Activated CD4-positive, alpha-beta T cell treated with anti-CD3 and anti-CD28 coated beads, Interleukin-2, amount 10 ng/mL, durations not matched to agents 7 days and 5 days (primary cell): ENCODE measurements around the gene CACNA1B. TPM values are rescaled to one million over a fixed set of nuclear protein-coding genes. Genes with fewer than 3 reads are reported as not detected.
A peak's percentile ranks its signal among the peaks of the same experiment; 100 is the strongest.

Source experiments
- CTCF ChIA-PET: fragments of 350-600 bp; sonication (Branson Sonifier 250); formaldehyde crosslinking; loops from one replicate; lab custom pipeline; 2021; ENCODE audit warnings: antibody characterized with exemption; lab: Charles Lee
- POLR2A ChIA-PET: fragments of 350-600 bp; sonication (Branson Sonifier 250); formaldehyde crosslinking; loops from one replicate; lab custom pipeline; 2021; ENCODE audit warnings: antibody characterized with exemption; lab: Charles Lee
- DNase-seq: peaks from one replicate; pipeline ENCODE4 v3.0.0-alpha.2; 2020
- H3K27ac Mint-ChIP-seq: one replicate; pipeline ENCODE4 v1.8.0; 2021; ENCODE audit warnings: mild to moderate bottlenecking, moderate library complexity, mixed read lengths
- H3K27me3 Mint-ChIP-seq: one replicate; pipeline ENCODE4 v1.8.0; 2021; ENCODE audit warnings: mixed read lengths
- H3K36me3 Mint-ChIP-seq: one replicate; pipeline ENCODE4 v1.8.0; 2021; ENCODE audit warnings: low read depth, mixed read lengths
- H3K4me1 Mint-ChIP-seq: one replicate; pipeline ENCODE4 v1.8.0; 2021; ENCODE audit warnings: mixed read lengths
- H3K4me3 Mint-ChIP-seq: one replicate; pipeline ENCODE4 v1.8.0; 2021; ENCODE audit warnings: mild to moderate bottlenecking, moderate library complexity, mixed read lengths
- H3K9me3 Mint-ChIP-seq: one replicate; pipeline ENCODE4 v1.8.0; 2021; ENCODE audit warnings: mixed read lengths
- total RNA-seq, 2 experiments: library from RNA; stranded (reverse); gene quantifications; one replicate each; pipeline ENCODE4 v1.2.3, GENCODE V29; 2021

The CACNA1B gene
- total RNA-seq, 2 experiments from 2014 or later: not detected

- POLR2A ChIA-PET: no interaction called here
- H3K36me3 Mint-ChIP-seq: no peaks in the 10 kb centered on the region
- no peak overlapping the region for H3K4me3 Mint-ChIP-seq
- H3K4me1 Mint-ChIP-seq: no peaks in the 10 kb centered on the region
- CTCF ChIA-PET: interaction anchor here (1.1 kb wide), 1 partner anchor 10 kb away, joined by 3 read pairs; no protein-coding TSS in a partner anchor
- peaks cover 35% of the 10 kb centered on the region for H3K9me3 Mint-ChIP-seq
- no peaks in the 10 kb centered on the region for H3K27me3 Mint-ChIP-seq
- no peak overlapping the region for H3K27ac Mint-ChIP-seq
- DNase-seq: no peak
Observed at GRCh38 chr9:137943655-137944054, 66.1 kb downstream of the CACNA1B start.

DNA sequence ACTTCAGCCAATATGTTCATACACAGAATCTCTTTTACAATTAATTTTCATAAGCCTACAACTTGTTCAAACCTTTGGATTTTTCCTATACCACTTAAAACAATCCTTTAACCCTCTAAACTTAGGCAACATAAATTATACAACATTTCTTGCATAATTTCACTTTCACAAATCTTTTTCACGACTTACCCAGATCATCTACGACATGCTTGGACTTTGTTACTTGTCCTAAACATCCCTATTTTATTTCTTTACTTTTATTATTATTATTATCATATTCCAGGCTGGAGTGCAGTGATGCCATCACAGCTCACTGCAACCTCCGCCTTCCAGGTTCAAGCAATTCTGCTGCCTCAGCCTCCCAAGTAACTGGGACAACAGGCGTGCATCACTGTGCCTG, 68.0 kb downstream of the CACNA1B start:
- Mint-ChIP-seq H3K9me3 (peaks cover 35% of the 10 kb centered on the region), H3K36me3 (no peaks in the 10 kb centered on the region), H3K27ac (no peak overlapping the region), H3K4me1 (no peaks in the 10 kb centered on the region), H3K4me3 (no peak overlapping the region), H3K27me3 (no peaks in the 10 kb centered on the region)
- ChIA-PET POLR2A (no interaction called here), CTCF (no interaction called here)
- no peak for DNase-seq

DNA sequence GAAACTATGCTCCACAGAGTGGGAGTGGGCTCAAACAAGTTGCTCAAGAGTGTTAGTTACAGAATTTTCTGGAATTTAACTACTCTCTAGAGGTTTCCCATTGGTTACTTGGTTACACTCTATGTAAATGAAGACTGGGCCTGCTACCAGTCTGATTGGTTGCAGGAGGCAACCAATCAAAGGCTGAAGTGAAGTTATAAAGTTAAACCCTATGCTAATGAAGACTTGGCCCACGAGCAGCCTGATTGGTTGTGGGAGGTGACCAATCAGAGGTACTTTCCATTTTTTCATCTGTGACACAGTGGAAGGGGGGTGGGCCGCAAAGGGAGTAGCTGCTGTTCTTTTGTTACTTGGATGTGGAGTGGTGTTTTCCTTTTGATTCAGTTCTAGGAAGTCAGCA, 69.4 kb downstream of the CACNA1B start:
- no peaks in the 10 kb centered on the region for H3K27me3 Mint-ChIP-seq
- no peaks in the 10 kb centered on the region for H3K36me3 Mint-ChIP-seq
- ChIA-PET CTCF (no interaction called here), POLR2A (no interaction called here)
- H3K27ac Mint-ChIP-seq: no peak overlapping the region
- no peak for DNase-seq
- no peak overlapping the region for H3K4me3 Mint-ChIP-seq
- peaks cover 35% of the 10 kb centered on the region for H3K9me3 Mint-ChIP-seq
- H3K4me1 Mint-ChIP-seq: no peaks in the 10 kb centered on the region

- POLR2A ChIA-PET: no interaction called here
- Mint-ChIP-seq H3K27me3 (no peaks in the 10 kb centered on the region), H3K27ac (no peak overlapping the region), H3K4me3 (no peak overlapping the region), H3K36me3 (no peaks in the 10 kb centered on the region), H3K4me1 (no peaks in the 10 kb centered on the region), H3K9me3 (peaks cover 24% of the 10 kb centered on the region)
- no peak for DNase-seq
- CTCF ChIA-PET: no interaction called here
Observed at GRCh38 chr9:137948642-137949041, 71.1 kb downstream of the CACNA1B start.

DNA sequence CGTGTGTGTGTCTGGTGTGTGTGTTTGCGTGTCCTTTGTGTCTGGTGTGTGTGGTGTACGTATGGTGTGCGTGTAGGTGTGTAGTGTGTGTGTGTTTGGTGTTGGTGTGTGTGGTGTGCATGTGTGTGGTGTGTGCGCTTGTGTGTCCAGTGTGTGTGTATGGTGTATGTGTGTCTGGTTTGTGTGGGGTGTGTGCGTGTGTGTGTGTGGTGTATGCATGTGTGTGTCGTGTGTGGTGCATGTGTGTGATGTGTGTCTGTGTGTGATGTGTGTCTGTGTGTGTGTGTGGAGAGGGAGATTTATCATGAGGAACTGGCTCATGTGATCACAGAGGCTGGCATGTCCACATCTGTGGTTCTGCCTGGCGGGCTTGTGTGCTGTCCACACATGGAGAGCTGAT, 71.7 kb downstream of the CACNA1B start:
- CTCF ChIA-PET: no interaction called here
- Mint-ChIP-seq H3K4me3 (no peak overlapping the region), H3K36me3 (no peaks in the 10 kb centered on the region), H3K4me1 (no peaks in the 10 kb centered on the region), H3K9me3 (peaks cover 19% of the 10 kb centered on the region), H3K27me3 (no peaks in the 10 kb centered on the region), H3K27ac (no peak overlapping the region)
- no peak for DNase-seq
- POLR2A ChIA-PET: no interaction called here

DNA sequence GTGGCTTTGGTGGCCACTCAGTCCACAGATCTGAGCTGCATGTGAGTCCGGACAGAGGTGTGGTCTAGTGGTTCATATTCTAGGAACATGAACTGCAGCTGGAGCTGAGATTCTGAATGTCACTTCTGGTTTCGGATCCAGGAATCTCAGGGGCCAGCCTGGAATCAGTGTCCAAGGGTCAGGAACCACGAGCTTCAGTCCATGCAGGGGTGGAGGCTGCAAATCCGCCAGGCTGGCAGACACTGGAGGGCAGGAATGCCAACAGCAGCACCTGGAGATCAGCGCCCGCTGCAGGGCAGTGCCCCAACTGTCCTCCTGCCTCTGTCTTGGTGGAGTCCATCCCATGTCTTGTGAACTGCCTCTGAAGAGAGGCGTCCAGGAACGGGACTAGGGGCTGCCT, 73.5 kb downstream of the CACNA1B start:
- ChIA-PET POLR2A (no interaction called here), CTCF (no interaction called here)
- no peak overlapping the region for H3K4me3 Mint-ChIP-seq
- H3K27me3 Mint-ChIP-seq: no peaks in the 10 kb centered on the region
- peaks cover 11% of the 10 kb centered on the region for H3K9me3 Mint-ChIP-seq
- DNase-seq: no peak
- no peaks in the 10 kb centered on the region for H3K36me3 Mint-ChIP-seq
- no peak overlapping the region for H3K27ac Mint-ChIP-seq
- no peaks in the 10 kb centered on the region for H3K4me1 Mint-ChIP-seq

- no peak overlapping the region for H3K27ac Mint-ChIP-seq
- no peaks in the 10 kb centered on the region for H3K4me1 Mint-ChIP-seq
- peaks cover 6% of the 10 kb centered on the region for H3K9me3 Mint-ChIP-seq
- no peak overlapping the region for H3K4me3 Mint-ChIP-seq
- POLR2A ChIA-PET: no interaction called here
- no peaks in the 10 kb centered on the region for H3K27me3 Mint-ChIP-seq
- H3K36me3 Mint-ChIP-seq: no peaks in the 10 kb centered on the region
- no peak for DNase-seq
- CTCF ChIA-PET: no interaction called here
Observed at GRCh38 chr9:137951597-137952490, 74.3 kb downstream of the CACNA1B start.

DNA sequence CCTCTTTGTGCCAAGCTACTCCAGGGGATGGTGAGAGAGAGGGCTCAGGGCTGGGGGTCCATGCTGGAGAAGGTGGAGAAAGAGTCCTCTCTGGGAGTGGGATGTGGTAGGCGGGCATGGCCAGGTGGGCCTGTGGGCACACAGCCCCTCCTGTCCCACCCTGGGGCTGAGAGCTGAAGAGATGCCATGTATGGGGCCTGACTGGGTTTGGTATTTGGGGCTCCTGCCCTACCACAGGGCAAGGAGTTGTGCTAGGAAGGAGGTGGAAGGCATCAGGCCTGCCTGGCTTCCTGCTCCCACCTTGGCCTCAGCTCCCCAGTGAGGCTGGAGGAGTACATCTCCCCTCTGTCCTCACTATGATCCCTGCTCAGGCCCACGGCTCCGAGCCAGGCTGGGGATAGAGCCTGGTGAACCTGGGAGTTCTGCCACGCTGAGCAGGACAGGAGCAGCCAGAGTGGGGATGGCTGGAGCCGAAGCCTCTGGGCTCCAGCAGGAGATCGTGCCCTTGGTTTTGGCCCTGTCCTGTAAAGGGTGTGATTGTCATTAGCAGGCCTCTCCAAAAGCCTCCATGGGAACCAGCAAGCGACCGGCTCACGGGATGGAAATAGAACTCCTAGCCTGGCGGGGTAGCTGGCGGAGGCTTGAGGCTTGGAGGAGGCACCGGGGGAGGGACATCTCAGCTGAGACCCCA, 75.5 kb downstream of the CACNA1B start:
- POLR2A ChIA-PET: no interaction called here

DNA sequence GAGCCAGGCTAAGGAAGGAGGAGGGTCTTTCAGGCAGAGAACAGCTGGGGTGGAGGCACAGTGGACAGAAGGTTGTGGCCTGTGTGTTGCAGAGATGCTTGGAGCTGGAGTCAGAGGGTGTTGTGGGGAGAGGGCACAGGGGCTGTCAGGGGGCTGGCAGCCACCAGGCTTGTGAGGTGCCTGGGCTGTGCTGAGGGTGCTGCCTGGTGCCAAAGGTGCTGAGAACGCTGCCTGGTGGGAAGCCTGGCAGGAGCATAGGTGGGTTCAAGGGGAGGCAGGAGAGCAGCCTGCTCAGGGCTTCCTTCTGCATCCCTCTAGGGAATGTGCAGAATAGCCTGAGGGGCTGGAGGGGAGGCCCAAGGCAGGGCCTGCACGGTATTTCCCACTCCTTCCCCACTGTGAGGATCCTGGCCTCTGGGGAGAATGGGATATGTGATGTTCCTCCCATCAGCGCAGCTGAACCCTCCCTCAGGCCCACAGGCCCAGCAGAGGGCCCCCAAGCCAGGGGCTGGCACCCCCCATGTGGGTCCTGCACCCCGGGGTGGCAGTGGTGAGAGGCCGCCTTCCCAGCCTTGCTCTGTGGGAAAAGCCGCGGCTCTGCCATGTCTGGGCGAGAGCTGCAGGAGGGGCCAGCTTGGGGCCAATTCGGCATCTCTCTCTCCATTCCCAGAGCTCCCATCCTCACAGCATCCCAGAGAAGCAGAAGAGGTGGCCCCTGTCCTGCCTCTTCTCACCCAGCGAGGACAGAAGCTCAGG, 76.3 kb downstream of the CACNA1B start:
- H3K27me3 Mint-ChIP-seq: no peaks in the 10 kb centered on the region
- peak overlapping the region; percentile 38 for H3K27ac Mint-ChIP-seq
- POLR2A ChIA-PET: no interaction called here
- no peak for DNase-seq
- H3K36me3 Mint-ChIP-seq: no peaks in the 10 kb centered on the region
- no peak overlapping the region for H3K4me3 Mint-ChIP-seq
- no peaks in the 10 kb centered on the region for H3K4me1 Mint-ChIP-seq
- H3K9me3 Mint-ChIP-seq: no peaks in the 10 kb centered on the region
- CTCF ChIA-PET: no interaction called here

More for the DNA sequence above, 75.5 kb downstream of the CACNA1B start:
- H3K27me3 Mint-ChIP-seq: no peaks in the 10 kb centered on the region
- no peaks in the 10 kb centered on the region for H3K36me3 Mint-ChIP-seq
- CTCF ChIA-PET: no interaction called here
- no peak for DNase-seq
- no peaks in the 10 kb centered on the region for H3K4me1 Mint-ChIP-seq
- H3K9me3 Mint-ChIP-seq: no peaks in the 10 kb centered on the region
- peak overlapping the region; percentile 38 for H3K27ac Mint-ChIP-seq
- no peak overlapping the region for H3K4me3 Mint-ChIP-seq

- ChIA-PET POLR2A (no interaction called here), CTCF (no interaction called here)
- Mint-ChIP-seq H3K4me3 (no peak overlapping the region), H3K4me1 (no peaks in the 10 kb centered on the region), H3K27me3 (no peaks in the 10 kb centered on the region), H3K9me3 (no peaks in the 10 kb centered on the region), H3K27ac (no peak overlapping the region), H3K36me3 (no peaks in the 10 kb centered on the region)
- no peak for DNase-seq
Observed at GRCh38 chr9:137955224-137955570, 77.6 kb downstream of the CACNA1B start.

- H3K36me3 Mint-ChIP-seq: no peaks in the 10 kb centered on the region
- H3K27me3 Mint-ChIP-seq: no peaks in the 10 kb centered on the region
- POLR2A ChIA-PET: no interaction called here
- no peak overlapping the region for H3K27ac Mint-ChIP-seq
- H3K4me1 Mint-ChIP-seq: no peaks in the 10 kb centered on the region
- CTCF ChIA-PET: no interaction called here
- no peak for DNase-seq
- no peak overlapping the region for H3K4me3 Mint-ChIP-seq
- no peaks in the 10 kb centered on the region for H3K9me3 Mint-ChIP-seq
Observed at GRCh38 chr9:137955586-137955985, 78.0 kb downstream of the CACNA1B start.

- CTCF ChIA-PET: no interaction called here
Observed at GRCh38 chr9:137956039-137956438, 78.5 kb downstream of the CACNA1B start.

More at GRCh38 chr9:137956039-137956438, 78.5 kb downstream of the CACNA1B start:
- peaks cover under 1% of the 10 kb centered on the region for H3K27me3 Mint-ChIP-seq
- no peak overlapping the region for H3K4me3 Mint-ChIP-seq
- no peak for DNase-seq
- no peak overlapping the region for H3K27ac Mint-ChIP-seq
- no peaks in the 10 kb centered on the region for H3K9me3 Mint-ChIP-seq
- H3K4me1 Mint-ChIP-seq: no peaks in the 10 kb centered on the region
- POLR2A ChIA-PET: no interaction called here
- no peaks in the 10 kb centered on the region for H3K36me3 Mint-ChIP-seq
